T-helper 2 cell treated with Interferon-gamma antibody and Interleukin-4, amounts not matched to agents 5 μg/mL and 100 μg/mL, for 36 hours (primary cell): ENCODE data around the gene FILIP1.

Experiments used
- DNase-seq: peaks from one replicate; pipeline ENCODE4 v3.0.0; 2021; ENCODE audit warnings: low spot score
- H3K27ac Mint-ChIP-seq: one replicate; pipeline ENCODE4 v1.8.0; 2021; ENCODE audit warnings: mild to moderate bottlenecking, mixed read lengths
- H3K27me3 Mint-ChIP-seq: one replicate; pipeline ENCODE4 v1.8.0; 2021; ENCODE audit warnings: low read depth, mixed read lengths
- H3K36me3 Mint-ChIP-seq: one replicate; pipeline ENCODE4 v1.8.0; 2021; ENCODE audit warnings: low read depth, mixed read lengths
- H3K4me1 Mint-ChIP-seq: one replicate; pipeline ENCODE4 v1.8.0; 2021; ENCODE audit warnings: low read depth, mixed read lengths
- H3K4me3 Mint-ChIP-seq: one replicate; pipeline ENCODE4 v1.8.0; 2022; ENCODE audit warnings: mild to moderate bottlenecking, moderate library complexity, mixed read lengths
- H3K9me3 Mint-ChIP-seq: one replicate; pipeline ENCODE4 v1.8.0; 2021; ENCODE audit warnings: mixed read lengths

The FILIP1 gene

GRCh38 chr6:75504465-75505222 is 11.0 kb upstream of the FILIP1 start:
- peaks cover 10% of the 10 kb centered on the region for H3K27me3 Mint-ChIP-seq
- no peaks in the 10 kb centered on the region for H3K9me3 Mint-ChIP-seq
- H3K27ac Mint-ChIP-seq = no peak overlapping the region
- H3K4me1 Mint-ChIP-seq = no peaks in the 10 kb centered on the region
- no peak for DNase-seq
- no peak overlapping the region for H3K4me3 Mint-ChIP-seq
- H3K36me3 Mint-ChIP-seq = no peaks in the 10 kb centered on the region

GRCh38 chr6:75503291-75503690 is 9.7 kb upstream of the FILIP1 start:
- Mint-ChIP-seq H3K27me3 (peaks cover 14% of the 10 kb centered on the region), H3K4me1 (no peaks in the 10 kb centered on the region), H3K27ac (no peak overlapping the region), H3K4me3 (no peak overlapping the region), H3K9me3 (no peaks in the 10 kb centered on the region), H3K36me3 (no peaks in the 10 kb centered on the region)
- DNase-seq = no peak

- no peak for DNase-seq
- no peak overlapping the region for H3K27ac Mint-ChIP-seq
- no peaks in the 10 kb centered on the region for H3K4me1 Mint-ChIP-seq
- H3K36me3 Mint-ChIP-seq = no peaks in the 10 kb centered on the region
- peaks cover 14% of the 10 kb centered on the region for H3K27me3 Mint-ChIP-seq
- H3K4me3 Mint-ChIP-seq = no peak overlapping the region
- H3K9me3 Mint-ChIP-seq = no peaks in the 10 kb centered on the region
These were observed 9.3 kb upstream of the FILIP1 start for GRCh38 chr6:75502884-75503283.

GRCh38 chr6:75501756-75502155 is 8.2 kb upstream of the FILIP1 start:
- H3K4me1 Mint-ChIP-seq = peaks cover 2% of the 10 kb centered on the region
- DNase-seq = no peak
- no peak overlapping the region for H3K27ac Mint-ChIP-seq

GRCh38 chr6:75499640-75500039 is 6.0 kb upstream of the FILIP1 start:
- Mint-ChIP-seq H3K36me3 (no peaks in the 10 kb centered on the region), H3K4me3 (no peak overlapping the region), H3K4me1 (peaks cover 15% of the 10 kb centered on the region), H3K9me3 (no peaks in the 10 kb centered on the region), H3K27me3 (peaks cover 26% of the 10 kb centered on the region), H3K27ac (no peak overlapping the region)
- no peak for DNase-seq

More at GRCh38 chr6:75501756-75502155, 8.2 kb upstream of the FILIP1 start:
- Mint-ChIP-seq H3K36me3 (no peaks in the 10 kb centered on the region), H3K9me3 (no peaks in the 10 kb centered on the region), H3K27me3 (peaks cover 19% of the 10 kb centered on the region), H3K4me3 (no peak overlapping the region)

- no peaks in the 10 kb centered on the region for H3K36me3 Mint-ChIP-seq
- H3K27ac Mint-ChIP-seq = no peak overlapping the region
These were observed 5.3 kb upstream of the FILIP1 start for GRCh38 chr6:75498862-75499261.

GRCh38 chr6:75497994-75498393 is 4.4 kb upstream of the FILIP1 start:
- Mint-ChIP-seq H3K4me1 (peaks cover 19% of the 10 kb centered on the region), H3K36me3 (no peaks in the 10 kb centered on the region), H3K27me3 (peaks cover 39% of the 10 kb centered on the region), H3K27ac (no peak overlapping the region), H3K9me3 (no peaks in the 10 kb centered on the region), H3K4me3 (no peak overlapping the region)
- no peak for DNase-seq

More at GRCh38 chr6:75498862-75499261, 5.3 kb upstream of the FILIP1 start:
- Mint-ChIP-seq H3K27me3 (peaks cover 33% of the 10 kb centered on the region), H3K9me3 (no peaks in the 10 kb centered on the region), H3K4me1 (peaks cover 17% of the 10 kb centered on the region), H3K4me3 (no peak overlapping the region)
- no peak for DNase-seq

- Mint-ChIP-seq H3K27me3 (peaks cover 58% of the 10 kb centered on the region), H3K36me3 (no peaks in the 10 kb centered on the region), H3K27ac (no peak overlapping the region), H3K4me3 (no peak overlapping the region), H3K4me1 (peaks cover 19% of the 10 kb centered on the region), H3K9me3 (no peaks in the 10 kb centered on the region)
- no peak for DNase-seq
These were observed 1.4 kb upstream of the FILIP1 start for GRCh38 chr6:75495011-75495410.

GRCh38 chr6:75494290-75494689 is 690 bp upstream of the FILIP1 start:
- Mint-ChIP-seq H3K36me3 (no peaks in the 10 kb centered on the region), H3K4me1 (peaks cover 19% of the 10 kb centered on the region), H3K9me3 (no peaks in the 10 kb centered on the region), H3K27me3 (peaks cover 54% of the 10 kb centered on the region), H3K27ac (no peak overlapping the region), H3K4me3 (no peak overlapping the region)
- DNase-seq = no peak

- H3K27me3 Mint-ChIP-seq = peaks cover 58% of the 10 kb centered on the region
- no peak overlapping the region for H3K4me3 Mint-ChIP-seq
- peaks cover 19% of the 10 kb centered on the region for H3K4me1 Mint-ChIP-seq
- H3K27ac Mint-ChIP-seq = no peak overlapping the region
- DNase-seq = no peak
- no peaks in the 10 kb centered on the region for H3K36me3 Mint-ChIP-seq
- no peaks in the 10 kb centered on the region for H3K9me3 Mint-ChIP-seq
These were observed 1.0 kb downstream of the FILIP1 start for GRCh38 chr6:75492386-75493153.

GRCh38 chr6:75491291-75491690 is 2.3 kb downstream of the FILIP1 start:
- DNase-seq = no peak
- Mint-ChIP-seq H3K4me3 (no peak overlapping the region), H3K4me1 (peaks cover 15% of the 10 kb centered on the region), H3K36me3 (no peaks in the 10 kb centered on the region), H3K27me3 (peaks cover 53% of the 10 kb centered on the region), H3K27ac (no peak overlapping the region), H3K9me3 (no peaks in the 10 kb centered on the region)

GRCh38 chr6:75490706-75491105 is 2.9 kb downstream of the FILIP1 start:
- Mint-ChIP-seq H3K27me3 (peaks cover 53% of the 10 kb centered on the region), H3K27ac (no peak overlapping the region), H3K9me3 (no peaks in the 10 kb centered on the region), H3K4me3 (no peak overlapping the region), H3K36me3 (no peaks in the 10 kb centered on the region), H3K4me1 (peaks cover 10% of the 10 kb centered on the region)
- DNase-seq = no peak

GRCh38 chr6:75489025-75489424 is 4.6 kb downstream of the FILIP1 start:
- Mint-ChIP-seq H3K4me1 (peaks cover 2% of the 10 kb centered on the region), H3K36me3 (no peaks in the 10 kb centered on the region), H3K4me3 (no peak overlapping the region), H3K9me3 (no peaks in the 10 kb centered on the region), H3K27ac (no peak overlapping the region), H3K27me3 (peaks cover 41% of the 10 kb centered on the region)
- no peak for DNase-seq

- Mint-ChIP-seq H3K9me3 (no peaks in the 10 kb centered on the region), H3K4me1 (no peaks in the 10 kb centered on the region), H3K36me3 (no peaks in the 10 kb centered on the region), H3K27ac (no peak overlapping the region), H3K4me3 (no peak overlapping the region), H3K27me3 (peaks cover 33% of the 10 kb centered on the region)
- no peak for DNase-seq
These were observed 5.6 kb downstream of the FILIP1 start for GRCh38 chr6:75488033-75488432.
